ENCODE results near the gene FURIN.

Gene FURIN

GRCh38 chr15:90929246-90930019, 61.0 kb downstream of the FURIN start:
- TF ChIP-seq ZXDB (tag by site-specific recombination; IDR thresholded peaks at IDR 0.05), result no peak
- no peak for TF ChIP-seq PRDM10 (tag by site-specific recombination; IDR thresholded peaks at IDR 0.05)
- no peak for TF ChIP-seq ZBTB8A (tag by site-specific recombination; IDR thresholded peaks at IDR 0.05)
- no peak for TF ChIP-seq ZNF488 (tag by site-specific recombination; IDR thresholded peaks at IDR 0.05)
- 0 out of 2 replicates have a peak, but pooled peaks have one; percentile 42 for TF ChIP-seq PRDM1 (tag by site-specific recombination; IDR thresholded peaks at IDR 0.05)
- no peak for TF ChIP-seq ZNF664 (tag by site-specific recombination; IDR thresholded peaks at IDR 0.05)
- no peak for TF ChIP-seq SCRT2 (tag by site-specific recombination; IDR thresholded peaks at IDR 0.05)
- no peak for TF ChIP-seq ZNF140 (tag by site-specific recombination; IDR thresholded peaks at IDR 0.05)
- TF ChIP-seq ZNF221 (tag by site-specific recombination; IDR thresholded peaks at IDR 0.05; ENCODE audit: borderline replicate concordance), result no peak
- TF ChIP-seq HOXC10 (CRISPR knock-in tag; IDR thresholded peaks at IDR 0.05), result no peak
- 0 out of 2 replicates have a peak, but pooled peaks have one; percentile 23 for TF ChIP-seq ZNF610 (tag by site-specific recombination; IDR thresholded peaks at IDR 0.05; ENCODE audit: borderline replicate concordance)
- no peak for TF ChIP-seq EGR2 (tag by site-specific recombination; IDR thresholded peaks at IDR 0.05; ENCODE audit: low read depth)
- TF ChIP-seq ZNF621 (tag by site-specific recombination; IDR thresholded peaks at IDR 0.05), result no peak
- TF ChIP-seq ZNF768 (tag by site-specific recombination; IDR thresholded peaks at IDR 0.05), result no peak
- no peak for TF ChIP-seq GLIS2 (tag by site-specific recombination; IDR thresholded peaks at IDR 0.05)
- no peak for TF ChIP-seq ZFP41 (tag by site-specific recombination; IDR thresholded peaks at IDR 0.05; ENCODE audit: borderline replicate concordance)
- no peak for TF ChIP-seq ZNF629 (tag by site-specific recombination; IDR thresholded peaks at IDR 0.05)
- ChIA-PET CTCF (interaction anchor here (0.5 to 11.7 kb wide), 11 partner anchors 20 to 369 kb away, joined by 3 to 163 read pairs (median 5); partner anchors contain the start of genes RCCD1 and VPS33B), POLR2A (interaction anchor here (0.5 to 11.4 kb wide), 7 partner anchors 9 to 342 kb away, joined by 3 to 179 read pairs (median 3); partner anchors contain the start of genes MAN2A2, PRC1 and RCCD1)
- peak overlapping the region; percentile 75 for H3K4me3 ChIP-seq (ENCODE audit: low read depth, low read length)
- 0 out of 2 replicates have a peak, but pooled peaks cover 2% of the 10 kb centered on the region for H3K4me1 ChIP-seq (ENCODE audit: control insufficient read depth, insufficient read depth, low read length)
- peak overlapping the region; percentile 93 for H3K27ac ChIP-seq (ENCODE audit: extremely low read depth, low read depth, low read length)
- no peaks in the 10 kb centered on the region for H3K36me3 ChIP-seq (ENCODE audit: control insufficient read depth in 2 of 2, insufficient read depth in 1 of 2, low read length in 2 of 2)
- no peaks in the 10 kb centered on the region for H3K9me3 ChIP-seq (ENCODE audit: control insufficient read depth, insufficient read depth, low read depth, low read length)

GRCh38 chr15:90930861-90931574, 62.6 kb downstream of the FURIN start:
- 0 out of 2 replicates have a peak, but pooled peaks cover 2% of the 10 kb centered on the region for H3K4me1 ChIP-seq (ENCODE audit: control insufficient read depth, insufficient read depth, low read length)
- H3K4me3 ChIP-seq (ENCODE audit: low read depth, low read length), result no peak overlapping the region
- ChIA-PET CTCF (interaction anchor here (0.7 to 11.7 kb wide), 36 partner anchors 8 to 1439 kb away, joined by 3 to 163 read pairs (median 6); partner anchors contain the start of genes BLM, MAN2A2, RCCD1 and VPS33B), POLR2A (interaction anchor here (0.6 to 11.4 kb wide), 20 partner anchors 8 to 682 kb away, joined by 3 to 179 read pairs (median 4); partner anchors contain the start of genes BLM, MAN2A2, PRC1 and RCCD1)
- H3K36me3 ChIP-seq (ENCODE audit: control insufficient read depth in 2 of 2, insufficient read depth in 1 of 2, low read length in 2 of 2), result peaks cover 0 to under 1% of the 10 kb centered on the region in 2 experiments; a peak in 1 of 3 replicates
- H3K9me3 ChIP-seq (ENCODE audit: control insufficient read depth, insufficient read depth, low read depth, low read length), result no peaks in the 10 kb centered on the region
- H3K27ac ChIP-seq (ENCODE audit: extremely low read depth, low read depth, low read length), result peak overlapping the region; percentile 93
- TF ChIP-seq ZNF596 (tag by site-specific recombination; IDR thresholded peaks at IDR 0.05), result no peak
- no peak for TF ChIP-seq TRIM28 (IDR thresholded peaks at IDR 0.05; ENCODE audit: borderline replicate concordance, low read length)
- no peak for TF ChIP-seq ZNF2 (tag by site-specific recombination; IDR thresholded peaks at IDR 0.05)
- no peak for TF ChIP-seq IKZF3 (tag by site-specific recombination; IDR thresholded peaks at IDR 0.05)
- TF ChIP-seq ZNF169 (tag by site-specific recombination; IDR thresholded peaks at IDR 0.05), result no peak
- TF ChIP-seq ZNF350 (tag by site-specific recombination; IDR thresholded peaks at IDR 0.05), result no peak
- no peak for TF ChIP-seq BCL6B (tag by site-specific recombination; IDR thresholded peaks at IDR 0.05)
- no peak for TF ChIP-seq PBX3 (CRISPR knock-in tag; IDR thresholded peaks at IDR 0.05)
- no peak for TF ChIP-seq ZNF202 (tag by site-specific recombination; IDR thresholded peaks at IDR 0.05; ENCODE audit: borderline replicate concordance)
- TF ChIP-seq ZSCAN30 (tag by site-specific recombination; IDR thresholded peaks at IDR 0.05), result no peak

Data from HEK293 (cell line).